Measurements from ENCODE around the gene SMR3B.

SMR3B gene

GRCh38 chr4:70392057-70392776 lies 9.3 kb downstream of the SMR3B start:
- in situ Hi-C loops (cut with HindIII; ENCODE audit: low pct_unique_long_range_greater_than_20kb, low sequenced_read_pairs): no loop called here
- TF ChIP-seq JUND (IDR thresholded peaks at IDR 0.05; ENCODE audit: low read depth): no peak
- DNase-seq (ENCODE audit: low read depth in 1 of 2, low spot score in 1 of 2): no peak

- no peak for TF ChIP-seq JUND (IDR thresholded peaks at IDR 0.05; ENCODE audit: low read depth)
- DNase-seq (ENCODE audit: low read depth in 1 of 2, low spot score in 1 of 2): no peak
- in situ Hi-C loops (cut with HindIII; ENCODE audit: low pct_unique_long_range_greater_than_20kb, low sequenced_read_pairs): no loop called here
These were observed 14.6 kb downstream of the SMR3B start, which contains the start of gene OPRPN for GRCh38 chr4:70397580-70397979. TSS of gene OPRPN (plus strand) at chr4:70397940. CDS start at chr4:70399286, 1,346 bp downstream.

- DNase-seq (ENCODE audit: low read depth in 1 of 2, low spot score in 1 of 2): no peak
These were observed 16.4 kb downstream of the SMR3B start for GRCh38 chr4:70399319-70399718.

GRCh38 chr4:70402762-70403161 lies 19.8 kb downstream of the SMR3B start:
- no peak for DNase-seq (ENCODE audit: low read depth in 1 of 2, low spot score in 1 of 2)
- no peak for TF ChIP-seq JUND (IDR thresholded peaks at IDR 0.05; ENCODE audit: low read depth)

More at GRCh38 chr4:70399319-70399718, 16.4 kb downstream of the SMR3B start:
- in situ Hi-C loops (cut with HindIII; ENCODE audit: low pct_unique_long_range_greater_than_20kb, low sequenced_read_pairs): no loop called here
- TF ChIP-seq JUND (IDR thresholded peaks at IDR 0.05; ENCODE audit: low read depth): no peak

GRCh38 chr4:70405765-70406164 lies 22.8 kb downstream of the SMR3B start:
- DNase-seq (ENCODE audit: low read depth in 1 of 2, low spot score in 1 of 2): no peak
- in situ Hi-C loops (cut with HindIII; ENCODE audit: low pct_unique_long_range_greater_than_20kb, low sequenced_read_pairs): no loop called here
- no peak for TF ChIP-seq JUND (IDR thresholded peaks at IDR 0.05; ENCODE audit: low read depth)

More at GRCh38 chr4:70402762-70403161, 19.8 kb downstream of the SMR3B start:
- in situ Hi-C loops (cut with HindIII; ENCODE audit: low pct_unique_long_range_greater_than_20kb, low sequenced_read_pairs): no loop called here

GRCh38 chr4:70425306-70425705 lies 42.4 kb downstream of the SMR3B start:
- no peak for TF ChIP-seq JUND (IDR thresholded peaks at IDR 0.05; ENCODE audit: low read depth)
- in situ Hi-C loops (cut with HindIII; ENCODE audit: low pct_unique_long_range_greater_than_20kb, low sequenced_read_pairs): no loop called here
- DNase-seq (ENCODE audit: low read depth in 1 of 2, low spot score in 1 of 2): no peak

- DNase-seq (ENCODE audit: low read depth in 1 of 2, low spot score in 1 of 2): no peak
- in situ Hi-C loops (cut with HindIII; ENCODE audit: low pct_unique_long_range_greater_than_20kb, low sequenced_read_pairs): no loop called here
- TF ChIP-seq JUND (IDR thresholded peaks at IDR 0.05; ENCODE audit: low read depth): no peak
These were observed 43.9 kb downstream of the SMR3B start for GRCh38 chr4:70426789-70427188.

- TF ChIP-seq JUND (IDR thresholded peaks at IDR 0.05; ENCODE audit: low read depth): no peak
- in situ Hi-C loops (cut with HindIII; ENCODE audit: low pct_unique_long_range_greater_than_20kb, low sequenced_read_pairs): no loop called here
These were observed 54.3 kb downstream of the SMR3B start for GRCh38 chr4:70437197-70437596.

More at GRCh38 chr4:70437197-70437596, 54.3 kb downstream of the SMR3B start:
- DNase-seq (ENCODE audit: low read depth in 1 of 2, low spot score in 1 of 2): peak in 1 of 2 experiments; percentile 27

Measured in T47D (cell line).